GM18498 (cell line): Measurements from ENCODE around the gene KIF12.
"Not testable (repeated sequence)": the region's sequence is repeated elsewhere in the genome, so short reads cannot be mapped to it uniquely, and the experiment has no call there.

Experiments used
- ATAC-seq: cut with Tn5 transposase; IDR thresholded peaks from one replicate; pipeline ENCODE4 v1.9.1; 2021; ENCODE audit warnings: mild to moderate bottlenecking, moderate library complexity; ENCODE audit not compliant: unreplicated experiment

KIF12 gene

DNA sequence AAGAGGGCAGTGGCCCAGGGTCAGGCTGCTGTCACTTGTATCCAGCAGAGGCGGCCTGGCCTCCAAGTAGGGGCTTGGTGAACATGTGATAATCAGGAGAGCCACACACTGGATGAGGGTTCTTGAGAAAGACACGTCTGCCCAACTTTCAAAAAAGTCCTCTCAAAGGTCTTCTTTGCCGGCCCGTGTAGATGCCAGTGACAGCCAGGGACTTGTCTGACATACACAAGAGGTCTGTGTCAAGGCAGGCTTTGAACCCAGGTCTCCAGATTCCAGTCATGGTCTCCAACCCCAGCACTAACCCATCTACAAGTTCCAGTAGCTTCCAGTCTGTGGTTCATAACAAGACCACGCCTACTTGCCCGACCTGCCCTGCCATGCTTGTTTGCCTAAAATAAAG lies 13.1 kb downstream of the KIF12 start:
- ATAC-seq: no peak

DNA sequence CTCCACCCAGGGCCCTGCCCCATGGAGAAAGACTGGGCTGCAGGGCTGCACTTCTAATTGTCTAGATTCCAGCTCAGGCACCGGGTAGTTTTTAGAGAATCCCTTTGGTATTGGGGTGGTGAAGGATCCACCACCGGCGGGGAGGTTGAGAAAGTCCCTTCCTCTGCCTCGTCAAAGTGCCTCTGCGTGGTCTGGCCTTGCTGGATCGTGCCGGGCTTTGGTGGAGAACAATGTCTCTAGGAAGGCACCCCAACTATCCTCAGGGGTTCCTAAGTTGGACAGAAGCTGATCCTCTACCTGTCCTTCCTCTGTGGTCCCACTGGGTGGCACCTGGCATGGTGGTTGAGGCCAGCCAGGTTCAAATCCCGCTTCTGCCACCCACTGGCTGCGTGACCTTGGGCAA lies 13.7 kb downstream of the KIF12 start:
- no peak for ATAC-seq

DNA sequence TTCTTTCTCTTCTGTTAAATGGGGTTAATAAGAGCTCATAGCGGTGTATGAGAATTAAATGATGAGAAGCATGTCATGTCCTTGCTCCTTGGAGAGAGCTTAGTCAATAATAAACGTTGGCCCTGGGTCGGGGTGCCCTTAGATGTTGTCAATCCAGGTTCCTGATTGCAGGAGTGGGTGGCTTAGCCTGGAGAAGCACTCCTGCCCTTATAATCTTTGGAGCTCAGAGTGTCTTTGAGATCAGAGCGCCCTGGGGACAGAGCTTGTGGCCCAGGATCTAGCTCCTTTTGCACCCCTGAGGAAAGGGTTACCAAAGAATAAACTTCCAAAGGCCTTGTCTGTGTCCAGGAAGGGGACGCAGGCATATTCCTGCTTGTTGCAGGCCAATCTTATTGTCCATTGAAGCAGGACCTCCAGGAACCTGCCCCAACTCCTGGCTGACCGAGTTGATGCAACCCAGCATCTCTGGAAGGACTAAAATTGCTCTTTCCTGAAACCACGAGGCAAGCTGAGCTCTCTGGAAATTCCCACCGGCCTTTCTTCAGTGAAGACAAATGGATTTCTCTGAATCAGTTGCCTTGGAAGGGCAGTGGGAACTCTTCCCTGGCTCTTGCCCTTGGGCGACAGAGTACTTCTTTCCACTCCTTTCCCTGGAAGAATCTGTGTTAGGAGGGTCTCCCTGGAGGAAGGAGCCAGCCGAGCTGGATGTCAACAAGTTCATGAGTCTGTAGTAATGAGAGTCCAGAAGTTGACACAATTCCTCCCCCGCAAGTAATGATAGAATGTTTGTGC lies 14.6 kb downstream of the KIF12 start:
- ATAC-seq: no peak

DNA sequence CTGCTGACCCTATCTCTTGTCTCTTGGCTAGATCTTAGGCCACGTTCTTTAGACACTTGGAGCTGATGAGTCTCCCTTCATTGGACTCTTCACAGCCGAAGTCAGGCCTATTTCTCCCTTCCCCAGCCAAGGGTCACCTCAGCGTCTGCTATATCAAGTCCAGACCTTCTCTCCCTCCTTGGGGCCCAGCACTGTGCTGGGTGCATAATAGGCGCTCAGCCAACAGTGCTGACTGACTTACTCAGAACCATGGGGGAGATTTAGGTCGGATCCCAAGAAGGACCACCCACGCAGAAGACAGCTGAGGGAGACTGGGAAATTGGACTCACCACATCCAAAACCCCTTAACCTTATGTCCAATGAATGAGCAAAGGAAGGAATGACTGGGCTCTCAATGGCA lies 15.4 kb downstream of the KIF12 start:
- ATAC-seq: no peak

DNA sequence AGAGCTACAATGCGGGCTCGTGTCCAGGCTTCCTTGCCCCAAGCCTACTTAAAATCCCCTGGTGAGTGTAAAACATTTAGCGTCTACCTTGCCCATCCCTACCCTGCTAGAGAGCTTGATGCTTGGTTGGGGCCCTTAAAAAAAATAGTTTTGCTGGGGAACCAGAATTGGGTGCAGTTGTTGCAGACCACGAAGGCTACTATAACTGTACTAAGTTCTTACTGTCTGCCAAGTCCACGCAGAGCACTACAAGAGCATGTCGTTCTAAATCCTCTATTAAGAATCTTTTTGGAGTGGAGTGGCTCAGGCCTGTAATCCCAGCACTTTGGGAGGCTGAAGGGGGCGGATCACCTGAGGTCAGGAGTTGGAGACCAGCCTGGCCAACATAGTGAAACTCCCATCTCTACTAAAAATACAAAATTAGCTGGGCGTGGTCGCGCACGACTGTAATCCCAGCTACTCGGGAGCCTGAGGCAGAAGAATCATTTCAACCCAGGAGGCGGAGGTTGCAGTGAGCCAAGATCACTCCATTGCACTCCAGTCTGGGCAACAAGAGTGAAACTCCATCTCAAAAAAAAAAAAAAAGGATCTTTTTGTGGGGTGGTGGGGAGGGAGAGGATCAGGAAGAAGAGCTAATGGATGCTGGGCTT lies 16.2 kb downstream of the KIF12 start:
- ATAC-seq: not testable (repeated sequence)

DNA sequence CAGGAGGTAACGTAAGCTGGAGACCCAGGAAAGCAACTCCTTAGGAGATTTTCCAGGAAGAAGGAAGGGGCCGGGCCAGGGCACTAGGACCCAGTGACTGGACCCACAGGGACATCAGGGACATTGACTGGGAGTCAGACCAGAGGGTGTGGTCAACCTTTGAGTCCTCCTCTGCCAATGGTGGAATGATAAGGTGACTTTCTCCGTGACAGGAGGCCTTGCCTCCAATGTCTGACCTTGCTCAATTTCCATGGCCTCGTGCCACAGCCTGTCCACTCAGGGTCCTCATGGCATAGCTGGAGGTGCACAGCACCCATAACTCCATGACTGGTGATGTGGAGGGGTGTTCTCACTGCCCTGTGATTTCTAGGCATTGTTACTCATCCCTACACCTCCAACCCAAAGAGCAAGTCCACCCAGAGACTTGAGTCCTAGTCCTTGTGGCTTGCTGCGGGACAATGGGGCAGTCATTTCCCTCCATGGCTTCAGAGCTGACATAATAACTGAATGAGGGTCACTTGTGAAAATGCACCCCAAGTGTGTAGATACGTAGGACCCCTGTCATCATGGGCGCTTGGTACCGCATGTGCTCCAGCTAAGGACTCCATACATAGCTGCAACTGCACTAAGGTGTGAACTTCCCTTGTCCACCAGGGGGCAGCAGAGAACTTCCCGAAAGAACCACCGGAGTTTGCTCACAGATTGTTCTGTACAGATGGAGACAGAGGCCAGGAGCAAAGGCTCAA lies 16.9 kb downstream of the KIF12 start:
- peak; percentile 92 for ATAC-seq

DNA sequence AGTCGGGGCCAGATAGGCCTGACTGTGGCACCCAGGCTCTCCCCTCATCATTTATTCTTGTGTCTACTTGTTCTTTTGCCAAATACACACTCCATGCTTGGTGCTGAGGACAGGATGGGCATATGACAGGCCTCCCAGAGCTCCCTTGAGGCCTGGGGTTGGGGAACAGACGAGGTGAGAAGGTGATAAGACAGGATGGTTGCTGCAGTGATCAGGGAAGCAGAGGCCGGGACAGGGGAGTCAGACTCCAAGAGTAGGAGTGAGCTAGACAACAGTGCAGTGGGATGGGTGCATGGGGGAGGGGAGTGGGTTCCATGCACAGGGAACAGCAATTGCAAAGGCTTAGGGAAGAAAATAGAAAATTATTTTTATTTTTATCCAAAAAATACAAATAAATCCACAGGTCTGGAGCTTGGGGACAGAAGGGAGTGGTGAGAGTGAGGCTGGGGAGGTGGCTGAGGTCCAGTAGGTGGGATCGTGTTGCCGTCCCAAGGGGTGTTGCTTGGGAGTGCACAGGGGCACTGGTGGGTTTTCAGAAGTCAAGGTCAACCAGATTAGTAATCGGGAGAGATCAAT lies 17.6 kb downstream of the KIF12 start:
- ATAC-seq: no peak

DNA sequence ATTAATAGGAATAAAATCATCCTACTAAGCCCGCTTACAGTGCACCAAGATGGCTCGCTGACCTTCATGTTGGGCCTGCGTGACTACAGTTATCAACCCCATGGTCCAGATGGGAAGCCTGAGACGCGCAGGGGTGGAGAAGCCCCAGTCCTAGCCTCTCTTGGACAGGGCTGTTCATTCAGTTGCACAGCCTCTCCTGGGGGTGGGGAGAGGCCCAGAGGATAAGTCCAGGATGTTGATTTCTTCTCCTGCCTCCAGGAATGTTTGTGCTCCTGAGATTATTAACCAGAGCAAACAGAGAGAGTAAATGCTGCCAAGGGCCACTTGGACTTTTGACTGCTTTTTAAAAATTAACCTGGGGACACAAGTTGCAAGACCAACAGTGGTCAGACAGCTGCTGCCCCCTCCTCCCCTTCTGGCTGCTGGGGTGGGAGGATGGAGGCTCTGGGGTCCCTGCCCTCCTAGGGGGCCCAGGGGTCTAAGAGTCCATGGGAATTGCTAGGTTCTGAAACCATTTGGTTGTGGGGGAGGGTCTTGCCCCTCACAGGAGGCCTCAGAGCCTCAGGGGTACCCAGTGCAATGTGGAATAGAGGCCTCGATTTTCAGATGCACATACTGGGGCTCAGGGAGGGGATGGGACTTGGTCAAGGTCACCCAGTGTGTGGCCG lies 18.2 kb downstream of the KIF12 start:
- no peak for ATAC-seq

DNA sequence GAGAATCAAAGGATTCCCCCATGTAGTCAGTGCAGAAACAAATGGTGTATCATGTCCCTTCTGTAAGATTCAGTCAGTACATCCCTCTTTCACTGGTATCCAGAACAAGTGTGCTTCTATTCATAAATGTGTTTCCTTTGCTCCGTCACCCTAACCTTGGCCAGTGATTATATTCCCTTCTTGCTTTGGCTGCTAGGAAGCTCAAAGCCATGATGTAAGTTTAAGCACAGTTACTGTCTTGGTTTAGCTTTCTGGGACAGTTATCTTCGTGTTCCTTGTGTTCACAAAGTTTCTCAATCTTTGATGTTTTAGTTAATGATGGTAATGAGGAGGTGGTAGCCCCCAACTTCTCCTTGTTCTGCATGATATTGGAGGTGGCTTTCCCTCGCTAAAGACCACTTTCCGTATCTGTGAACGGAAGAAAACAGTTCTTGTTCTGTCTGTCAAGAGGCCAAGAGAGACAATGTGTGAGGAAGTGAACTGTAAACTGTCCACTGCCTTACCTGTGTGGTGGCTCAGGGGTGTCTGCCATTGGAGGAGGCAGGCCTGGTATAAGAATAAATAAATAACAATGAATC lies 18.8 kb downstream of the KIF12 start:
- ATAC-seq: no peak

DNA sequence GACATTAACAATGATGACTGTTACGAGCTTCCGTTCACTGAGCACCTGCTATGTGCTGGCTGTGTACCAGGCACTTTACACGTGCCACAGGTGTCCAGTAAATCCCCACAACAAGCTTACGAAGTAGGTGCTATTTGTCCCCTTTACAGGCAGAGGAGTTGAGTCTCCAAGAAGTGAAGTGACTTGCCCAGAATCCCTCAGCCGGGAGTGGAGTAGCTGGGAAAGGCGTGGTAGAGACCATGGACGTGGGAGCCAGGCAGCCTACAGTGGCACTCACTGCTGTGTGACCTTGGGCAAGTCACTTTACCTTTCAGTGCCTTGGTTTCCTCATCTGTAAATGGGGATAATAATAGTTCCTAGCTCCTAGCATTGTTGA lies 20.3 kb downstream of the KIF12 start:
- ATAC-seq: no peak

DNA sequence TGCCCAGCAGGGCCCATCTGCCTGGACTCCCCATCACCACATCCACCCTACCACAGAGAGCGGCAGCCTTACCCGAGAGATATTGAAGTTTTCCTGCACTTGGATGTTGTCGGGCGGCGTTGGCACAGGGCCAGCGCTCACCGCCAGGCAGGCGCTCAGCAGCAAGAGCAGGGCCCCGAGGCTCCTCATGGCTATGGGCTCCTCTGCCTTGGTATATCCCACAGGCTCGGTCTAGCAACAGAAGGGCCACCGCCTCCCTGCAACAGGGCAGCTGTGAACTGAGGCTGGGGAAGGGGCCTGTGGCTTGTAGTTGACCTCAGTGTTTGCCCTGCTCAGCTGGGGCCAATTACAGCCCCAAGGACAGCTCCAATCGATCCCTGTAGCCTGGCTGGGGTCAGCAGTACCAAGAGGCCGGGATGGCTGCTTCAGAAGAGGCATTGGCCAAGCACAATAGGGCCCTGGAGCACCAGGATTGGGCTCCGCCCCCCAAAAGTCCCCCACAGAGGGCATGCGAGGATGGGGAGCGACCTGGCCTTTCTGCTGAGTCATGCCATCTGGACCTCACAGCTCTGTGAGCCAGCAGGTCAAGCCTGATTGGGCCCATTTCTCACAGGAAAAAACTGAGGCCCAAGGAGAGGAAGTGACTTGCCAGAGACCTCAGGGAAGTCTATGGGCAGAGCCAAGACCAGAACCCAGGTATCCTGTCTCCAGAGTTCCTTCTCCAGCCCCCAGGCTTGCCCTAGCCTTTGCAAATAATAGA lies 20.9 kb downstream of the KIF12 start, which contains the start of gene AMBP:
AMBP (minus strand) TSS at position 280 of the 760 bp plus-strand sequence; CDS start at position 189, 91 bp downstream.
- ATAC-seq: no peak

DNA sequence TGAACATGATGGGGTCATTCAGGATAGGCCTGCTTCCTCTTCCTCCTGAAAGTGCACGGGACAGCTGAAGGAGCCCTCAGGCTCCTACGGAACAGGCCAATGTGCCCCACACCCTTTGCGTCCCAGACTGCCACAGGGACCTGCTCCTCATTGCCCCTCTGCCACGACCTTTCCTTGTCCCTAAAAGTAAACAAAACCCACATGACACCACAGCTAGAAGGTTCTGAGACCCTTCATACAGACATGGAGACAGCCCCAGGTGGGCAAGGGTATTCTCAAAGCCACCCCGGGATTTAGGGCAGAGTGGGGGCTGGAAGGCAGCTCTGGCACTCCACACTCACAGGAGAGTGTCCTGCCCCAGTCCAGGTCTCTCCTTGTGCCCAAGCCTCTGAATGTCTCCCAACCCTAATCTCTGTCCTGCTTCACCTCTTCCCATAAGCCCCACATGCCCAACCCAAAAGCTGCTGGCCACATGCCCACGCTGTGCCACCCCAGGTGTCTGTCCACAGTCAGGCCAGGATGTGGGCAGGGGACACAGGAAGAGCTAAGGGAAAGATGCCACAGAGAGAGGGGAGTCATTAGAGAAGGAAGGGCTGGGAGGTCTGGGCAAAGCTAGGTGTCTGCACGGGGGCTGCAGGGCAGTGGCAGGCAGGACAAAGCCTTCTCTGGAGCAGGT lies 21.8 kb downstream of the KIF12 start:
- no peak for ATAC-seq

DNA sequence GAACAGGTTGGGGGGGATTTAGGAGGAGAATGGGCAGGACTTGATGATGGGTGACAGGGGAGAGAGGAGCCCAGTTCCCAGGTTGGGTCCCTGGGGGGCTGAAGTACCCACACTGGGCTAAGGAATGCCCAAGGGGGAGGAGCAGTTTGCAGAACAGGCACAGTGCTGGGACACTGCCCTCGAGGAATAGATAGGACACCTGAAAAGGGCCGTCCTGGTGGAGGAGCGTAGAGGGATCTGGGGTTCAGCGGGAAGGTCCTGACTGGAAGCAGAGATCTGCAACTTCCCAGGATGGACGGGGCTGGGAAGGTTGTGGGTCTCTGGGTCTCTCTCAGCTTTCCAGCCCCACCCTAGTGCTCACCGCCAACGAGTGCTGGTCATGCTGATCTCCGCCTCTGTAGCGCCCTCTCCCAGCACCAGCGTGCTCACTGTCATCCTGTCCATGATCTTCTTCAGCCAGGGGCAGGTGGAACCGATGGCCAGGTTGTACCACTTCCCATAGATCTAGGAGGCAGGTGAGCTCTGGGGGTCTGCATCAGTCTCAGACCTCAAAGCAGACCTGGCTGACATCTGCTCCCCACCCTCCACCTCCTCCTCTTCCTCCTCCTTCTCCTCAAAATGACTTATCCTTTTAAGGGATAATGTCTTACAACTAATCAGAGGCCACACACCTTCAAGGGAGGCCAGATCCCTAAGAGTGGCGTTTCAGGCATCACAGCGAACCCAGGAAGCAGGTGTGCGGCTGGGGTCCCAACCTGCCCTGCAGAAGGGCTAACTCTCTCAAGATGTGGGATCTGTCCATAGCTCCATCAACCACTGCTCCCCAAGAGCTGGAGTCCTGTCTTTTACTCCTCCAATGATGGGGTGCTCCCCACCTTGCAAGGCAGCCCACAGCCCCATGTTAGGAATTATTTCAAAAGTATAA lies 22.6 kb downstream of the KIF12 start:
- no peak for ATAC-seq

DNA sequence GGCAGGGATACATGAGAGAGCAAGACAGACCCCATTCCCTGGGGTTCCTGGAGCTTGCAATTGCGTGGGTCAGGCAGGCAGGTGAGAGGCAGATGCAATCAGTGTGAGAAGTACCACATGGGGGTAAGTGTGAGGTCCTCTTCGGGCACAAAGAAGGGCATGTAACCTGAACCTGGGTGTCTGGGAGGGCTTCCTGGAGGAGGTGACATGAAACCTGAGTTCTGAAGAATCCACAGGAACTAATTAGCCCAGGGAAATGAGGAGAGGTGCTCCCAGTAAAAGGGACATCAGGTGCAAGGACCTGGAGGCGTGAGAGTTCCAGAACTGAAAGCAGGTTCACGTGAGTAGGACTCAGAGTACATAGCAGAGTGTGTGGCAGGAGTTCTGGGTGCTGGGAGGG lies 23.5 kb downstream of the KIF12 start:
- no peak for ATAC-seq

DNA sequence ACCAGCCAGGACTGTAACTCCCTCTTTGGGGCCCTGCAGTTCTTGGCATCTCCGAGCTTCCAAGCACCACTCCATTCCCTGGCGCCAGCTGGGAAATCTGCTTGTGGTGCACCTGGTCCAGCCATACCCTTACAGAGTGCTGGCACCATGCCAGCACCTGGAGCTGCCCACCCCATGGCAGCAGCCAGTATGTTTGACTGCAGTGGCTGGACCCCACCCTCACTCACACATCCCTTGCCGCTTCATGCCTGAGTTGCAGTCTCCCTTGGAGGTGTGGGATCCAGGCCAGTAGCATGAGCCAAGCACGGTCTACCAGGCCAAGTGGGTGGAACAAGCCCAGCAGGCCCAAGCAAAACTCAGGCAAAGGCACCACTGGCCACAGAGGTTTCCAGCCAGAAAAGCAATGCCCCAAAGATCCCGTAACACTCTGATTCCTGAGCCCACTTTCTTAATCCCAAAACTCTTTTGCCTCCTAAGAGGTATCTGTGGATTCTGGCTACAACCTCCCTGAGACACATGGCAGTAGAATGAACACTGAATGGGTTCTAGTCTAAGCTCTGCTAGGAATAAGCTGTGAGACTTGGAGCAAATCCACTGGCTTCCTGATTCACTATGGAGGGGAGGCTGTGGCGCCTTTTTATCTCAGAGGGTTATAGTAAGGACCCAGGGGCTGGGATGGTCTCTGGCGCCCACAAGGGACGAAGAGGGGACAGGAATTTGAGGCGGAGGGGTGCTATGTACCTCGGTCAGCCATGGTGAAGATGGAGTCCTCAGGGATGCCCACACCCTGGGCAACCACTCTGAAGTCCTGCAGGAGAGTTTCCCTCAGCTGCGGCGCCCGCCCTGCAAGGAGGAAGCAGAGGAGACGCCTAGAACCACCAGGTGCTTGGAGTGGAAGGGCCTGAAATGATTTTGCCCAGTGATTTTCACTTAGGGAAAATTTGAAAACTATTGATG lies 26.6 kb downstream of the KIF12 start:
- ATAC-seq: no peak

DNA sequence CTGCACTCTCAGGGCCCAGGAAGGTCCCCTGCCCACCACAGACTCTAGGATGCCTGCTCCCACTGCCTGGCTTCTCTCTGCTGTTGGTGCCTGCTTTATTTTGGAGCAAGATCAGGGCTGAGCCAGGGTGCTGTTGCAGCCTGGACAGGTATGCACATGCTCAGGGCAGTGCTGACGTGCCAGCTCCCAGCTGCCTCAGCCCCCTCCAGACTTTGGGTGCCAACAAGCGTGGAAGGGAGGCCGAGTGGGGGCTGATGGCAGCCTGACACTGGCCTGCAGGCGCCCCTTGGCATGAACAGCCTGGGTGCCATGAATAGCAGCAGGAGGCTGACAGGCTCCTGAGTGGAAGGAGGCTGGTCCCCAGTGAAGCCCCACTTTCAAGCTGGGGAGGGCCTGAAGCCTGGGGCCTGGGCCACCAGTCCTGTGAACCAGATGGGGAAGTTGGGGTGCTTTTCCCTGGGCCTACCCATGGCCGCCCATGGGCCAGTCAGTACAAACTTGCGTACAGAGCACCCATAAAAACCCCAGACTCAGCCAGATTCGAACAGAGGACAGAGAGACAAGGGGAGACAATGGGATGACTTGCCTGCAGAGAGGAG lies 27.8 kb downstream of the KIF12 start:
- no peak for ATAC-seq
